Upper lobe of left lung (tissue), 4 donors: ENCODE measurements around the gene ISL2.

Source experiments
- CTCF ChIP-seq, 6 experiments: fragments of 450-650 bp in 4 of 6; fragments of 200-600 bp in 2 of 6; sonication (generic) in 2 of 6; IDR thresholded peaks; one replicate each; pipeline ENCODE4 v1.5.1; 2016 to 2019; ENCODE audit warnings: antibody characterized with exemption in 6 of 6
- POLR2AphosphoS5 ChIP-seq, 2 donors: sonication (generic); formaldehyde crosslinking; IDR thresholded peaks; one replicate each; pipeline ENCODE4 v1.5.1; 2017; ENCODE audit warnings: antibody characterized with exemption in 2 of 2

- TF ChIP-seq CTCF (IDR thresholded peaks at IDR 0.05) (no peak), POLR2AphosphoS5 (IDR thresholded peaks at IDR 0.05) (no peak)
Measured at GRCh38 chr15:76327191-76328105, 9.1 kb upstream of the ISL2 start.
